Adipocyte (in vitro differentiated cells): ENCODE data around the gene DCLK2.

Source experiments
- DNase-seq: peaks from one replicate; pipeline ENCODE4 v3.0.0-alpha.2; 2015; ENCODE audit warnings: low read depth
- H3K27me3 ChIP-seq: replicated peaks from 2 replicates; pipeline ENCODE4 v1.7.0; 2013; ENCODE audit warnings: mild to moderate bottlenecking, low read length, moderate library complexity; ENCODE audit not compliant: control insufficient read depth, insufficient read depth
- H3K36me3 ChIP-seq: 2 replicates; pipeline ENCODE4 v1.7.0; 2013; ENCODE audit warnings: low read length, mild to moderate bottlenecking, moderate library complexity; ENCODE audit not compliant: control insufficient read depth, insufficient read depth, severe bottlenecking
- H3K4me1 ChIP-seq: 2 replicates; pipeline ENCODE4 v1.7.0; 2013; ENCODE audit warnings: mild to moderate bottlenecking, low read length, moderate library complexity; ENCODE audit not compliant: control insufficient read depth, insufficient read depth
- H3K4me3 ChIP-seq: 2 replicates; pipeline ENCODE4 v1.7.0; 2013; ENCODE audit warnings: mild to moderate bottlenecking, low read length, moderate library complexity
- H3K9ac ChIP-seq: 2 replicates; pipeline ENCODE4 v1.7.0; 2013; ENCODE audit warnings: mild to moderate bottlenecking, low read length, moderate library complexity
- H3K9me3 ChIP-seq: 2 replicates; pipeline ENCODE4 v1.7.0; 2013; ENCODE audit warnings: mild to moderate bottlenecking, low read length, moderate library complexity; ENCODE audit not compliant: control insufficient read depth

DCLK2 gene

DNA sequence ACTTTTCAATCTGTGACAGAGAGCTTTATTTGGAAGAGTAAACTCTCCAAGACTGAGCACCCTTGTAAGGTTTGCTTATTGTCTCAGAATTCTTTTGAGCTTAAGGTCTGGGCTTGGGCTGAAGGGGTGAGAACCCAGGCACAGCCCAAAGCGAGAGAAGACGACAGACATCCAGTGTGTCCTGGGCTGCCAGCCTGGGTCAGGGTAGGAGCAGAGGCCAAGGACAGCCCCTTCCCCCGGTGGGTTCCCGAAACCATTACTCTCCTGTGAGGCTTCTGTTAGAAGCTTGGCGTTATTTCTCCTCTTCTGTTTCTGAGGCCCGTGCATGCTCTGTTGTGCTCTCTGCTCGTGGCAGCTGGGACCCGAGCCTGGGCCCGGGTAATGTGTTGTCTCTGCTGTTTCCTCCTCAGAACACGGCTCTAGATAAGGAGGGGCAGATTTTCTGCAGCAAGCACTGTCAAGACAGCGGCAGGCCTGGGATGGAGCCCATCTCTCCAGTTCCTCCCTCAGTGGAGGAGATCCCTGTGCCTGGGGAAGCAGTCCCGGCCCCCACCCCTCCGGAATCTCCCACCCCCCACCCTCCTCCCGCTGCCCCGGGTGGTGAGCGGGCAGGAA lies 177.5 kb downstream of the DCLK2 start:
- H3K4me1 ChIP-seq: no peaks in the 10 kb centered on the region
- H3K9ac ChIP-seq: no peak overlapping the region
- peaks cover 13% of the 10 kb centered on the region for H3K36me3 ChIP-seq
- H3K9me3 ChIP-seq: peaks cover 3% of the 10 kb centered on the region
- H3K27me3 ChIP-seq: no peaks in the 10 kb centered on the region
- no peak overlapping the region for H3K4me3 ChIP-seq
- no peak for DNase-seq

DNA sequence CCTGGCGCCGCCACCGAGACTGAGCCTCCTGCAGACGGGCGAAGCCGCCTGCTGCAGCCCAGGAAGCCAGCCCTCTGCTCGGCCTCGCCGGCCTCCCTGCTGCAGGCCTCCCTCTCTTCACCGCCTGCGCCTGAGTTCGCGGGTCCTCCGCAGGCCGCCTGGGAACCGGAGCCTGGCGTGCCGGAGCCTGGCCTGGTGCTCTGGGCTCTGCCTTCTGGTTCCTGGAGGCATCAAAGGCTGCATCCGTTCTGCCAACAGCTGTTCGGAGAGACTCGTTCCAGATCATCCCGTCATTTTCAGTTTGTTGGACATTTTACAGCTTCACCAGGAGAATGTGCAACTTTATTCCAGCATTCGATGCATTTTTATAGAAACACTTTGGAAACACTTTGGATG lies 178.0 kb downstream of the DCLK2 start:
- no peak for DNase-seq
- H3K9me3 ChIP-seq: peaks cover 3% of the 10 kb centered on the region
- H3K4me3 ChIP-seq: no peak overlapping the region
- H3K9ac ChIP-seq: no peak overlapping the region
- H3K36me3 ChIP-seq: peaks cover 13% of the 10 kb centered on the region
- H3K4me1 ChIP-seq: no peaks in the 10 kb centered on the region
- H3K27me3 ChIP-seq: no peaks in the 10 kb centered on the region

GRCh38 chr4:150256841-150257730 lies 178.8 kb downstream of the DCLK2 start:
- Histone ChIP-seq H3K27me3 (no peaks in the 10 kb centered on the region), H3K4me1 (no peaks in the 10 kb centered on the region), H3K9ac (no peak overlapping the region), H3K4me3 (no peak overlapping the region), H3K36me3 (peaks cover 13% of the 10 kb centered on the region), H3K9me3 (peaks cover 3% of the 10 kb centered on the region)
- no peak for DNase-seq

GRCh38 chr4:150258569-150258968 lies 180.3 kb downstream of the DCLK2 start:
- Histone ChIP-seq H3K4me3 (no peak overlapping the region), H3K9me3 (peaks cover 3% of the 10 kb centered on the region), H3K36me3 (peaks cover 13% of the 10 kb centered on the region), H3K4me1 (no peaks in the 10 kb centered on the region), H3K9ac (no peak overlapping the region), H3K27me3 (no peaks in the 10 kb centered on the region)
- DNase-seq: no peak

- Histone ChIP-seq H3K27me3 (no peaks in the 10 kb centered on the region), H3K4me1 (peaks cover 11% of the 10 kb centered on the region), H3K4me3 (no peak overlapping the region), H3K36me3 (peaks cover 7% of the 10 kb centered on the region), H3K9me3 (no peaks in the 10 kb centered on the region), H3K9ac (no peak overlapping the region)
- DNase-seq: no peak
Observed at GRCh38 chr4:150259861-150260567, 181.8 kb downstream of the DCLK2 start.

DNA sequence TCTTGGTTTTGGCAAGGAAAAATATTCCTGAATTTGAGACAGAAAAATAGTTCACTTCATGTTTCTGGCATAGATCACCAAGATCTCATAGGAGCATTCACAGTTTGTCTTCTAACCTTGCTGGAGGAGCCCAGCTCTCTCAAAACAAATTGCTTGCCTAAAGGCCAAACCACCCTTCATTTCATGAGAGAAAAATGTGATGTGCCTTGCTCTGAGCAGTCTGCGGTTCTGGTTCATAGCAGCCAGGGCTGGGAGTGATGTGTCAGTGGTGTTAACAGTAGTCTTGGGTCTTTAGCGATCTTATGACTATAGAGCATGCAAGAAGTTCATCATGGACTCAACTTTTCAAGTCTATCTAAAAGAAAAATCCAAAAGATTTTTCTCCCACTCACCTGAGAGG lies 183.3 kb downstream of the DCLK2 start:
- Histone ChIP-seq H3K9ac (no peak overlapping the region), H3K36me3 (peaks cover 12% of the 10 kb centered on the region), H3K4me1 (peaks cover 13% of the 10 kb centered on the region), H3K9me3 (peaks cover 6% of the 10 kb centered on the region), H3K4me3 (no peak overlapping the region), H3K27me3 (no peaks in the 10 kb centered on the region)
- DNase-seq: peak; percentile 10

DNA sequence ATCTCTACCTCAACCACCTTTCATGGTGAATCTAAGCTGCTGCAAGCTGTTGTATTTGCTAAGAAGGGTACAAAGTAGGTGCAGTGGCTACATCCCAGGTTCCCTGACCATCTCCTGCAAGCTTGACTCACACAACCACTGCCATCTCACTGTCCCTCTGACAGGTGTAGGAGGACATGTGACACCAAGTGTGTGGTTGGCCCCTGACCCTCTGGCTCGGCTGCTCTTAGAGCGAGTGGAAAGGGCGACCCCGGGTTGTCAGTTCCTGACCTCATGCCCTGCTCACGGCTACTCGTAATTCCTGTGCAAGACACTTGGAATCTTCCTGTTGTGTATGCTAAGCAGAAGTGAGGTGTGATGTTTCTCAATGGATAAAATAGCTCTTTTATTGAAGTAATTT lies 184.4 kb downstream of the DCLK2 start:
- no peak overlapping the region for H3K9ac ChIP-seq
- no peaks in the 10 kb centered on the region for H3K27me3 ChIP-seq
- H3K36me3 ChIP-seq: peaks cover 9% of the 10 kb centered on the region
- H3K4me1 ChIP-seq: peaks cover 13% of the 10 kb centered on the region
- H3K4me3 ChIP-seq: no peak overlapping the region
- no peak for DNase-seq
- peaks cover 7% of the 10 kb centered on the region for H3K9me3 ChIP-seq

GRCh38 chr4:150264595-150265161 lies 186.4 kb downstream of the DCLK2 start:
- Histone ChIP-seq H3K36me3 (peaks cover 9% of the 10 kb centered on the region), H3K4me1 (peaks cover 17% of the 10 kb centered on the region), H3K27me3 (no peaks in the 10 kb centered on the region), H3K4me3 (peak overlapping the region; percentile 40), H3K9me3 (peaks cover 7% of the 10 kb centered on the region), H3K9ac (no peak overlapping the region)
- DNase-seq: peak; percentile 47

GRCh38 chr4:150265806-150266205 lies 187.6 kb downstream of the DCLK2 start:
- Histone ChIP-seq H3K36me3 (peaks cover 5% of the 10 kb centered on the region), H3K4me1 (peaks cover 17% of the 10 kb centered on the region), H3K9me3 (peaks cover 7% of the 10 kb centered on the region), H3K27me3 (no peaks in the 10 kb centered on the region), H3K4me3 (no peak overlapping the region), H3K9ac (no peak overlapping the region)
- no peak for DNase-seq

DNA sequence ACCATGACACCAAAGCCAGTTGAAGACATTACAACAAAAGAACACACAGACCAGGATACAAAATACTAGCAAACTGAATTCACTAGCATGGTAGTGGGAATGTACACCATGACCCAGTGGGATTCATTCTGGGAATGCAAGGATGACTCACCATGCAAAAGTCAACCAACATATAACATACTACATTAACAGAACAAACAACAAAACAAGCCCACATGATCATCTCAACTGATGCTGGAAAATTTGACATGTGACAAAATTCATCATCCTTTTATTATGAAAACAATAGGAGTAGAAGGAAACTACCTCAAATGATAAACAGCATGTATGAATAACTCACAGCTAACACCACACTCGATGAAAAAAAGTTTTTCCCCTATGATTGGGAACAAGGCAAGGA lies 190.2 kb downstream of the DCLK2 start:
- Histone ChIP-seq H3K9me3 (peaks cover 7% of the 10 kb centered on the region), H3K27me3 (no peaks in the 10 kb centered on the region), H3K4me1 (peaks cover 17% of the 10 kb centered on the region), H3K36me3 (peaks cover 5% of the 10 kb centered on the region), H3K4me3 (no peak overlapping the region), H3K9ac (no peak overlapping the region)
- DNase-seq: no peak

- Histone ChIP-seq H3K4me1 (peaks cover 13% of the 10 kb centered on the region), H3K9ac (no peak overlapping the region), H3K27me3 (no peaks in the 10 kb centered on the region), H3K36me3 (peaks cover 6% of the 10 kb centered on the region), H3K9me3 (no peaks in the 10 kb centered on the region), H3K4me3 (no peak overlapping the region)
- DNase-seq: no peak
Observed at GRCh38 chr4:150278206-150278605, 200.0 kb downstream of the DCLK2 start.
